ENCODE measurements around the gene RESF1.
A peak's percentile ranks its signal among the peaks of the same experiment; 100 is the strongest.

Gene RESF1

GRCh38 chr12:31959161-31959700, at the start of gene RESF1:
Gene RESF1, plus strand, starts transcription at chr12:31959415. Its CDS starts 21,541 bp downstream, at chr12:31980956.
- peak within 1 kb of the TSS; percentile 80 for H3K27ac ChIP-seq

DNA sequence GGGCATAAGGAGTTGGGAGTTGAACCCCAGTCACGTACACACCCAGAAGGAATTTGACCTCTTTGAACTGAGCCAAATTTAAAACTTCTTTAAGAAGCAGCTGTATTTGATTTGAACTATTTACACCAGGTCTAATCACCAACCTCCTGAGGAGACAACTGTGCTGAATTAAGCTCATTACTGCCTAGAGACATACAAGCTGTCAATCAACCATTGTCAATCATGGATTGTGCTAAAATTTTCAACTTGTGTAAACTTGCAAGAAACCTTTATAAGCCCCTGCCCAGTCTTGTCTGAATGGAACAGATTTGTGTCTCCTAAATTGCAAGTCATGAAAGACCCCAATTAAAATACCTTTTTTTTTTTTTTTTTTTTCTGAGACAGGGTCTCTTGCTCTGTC, 44.3 kb upstream of the RESF1 start:
- H3K27ac ChIP-seq: no peak overlapping the region
- TF ChIP-seq, protein P1, sequence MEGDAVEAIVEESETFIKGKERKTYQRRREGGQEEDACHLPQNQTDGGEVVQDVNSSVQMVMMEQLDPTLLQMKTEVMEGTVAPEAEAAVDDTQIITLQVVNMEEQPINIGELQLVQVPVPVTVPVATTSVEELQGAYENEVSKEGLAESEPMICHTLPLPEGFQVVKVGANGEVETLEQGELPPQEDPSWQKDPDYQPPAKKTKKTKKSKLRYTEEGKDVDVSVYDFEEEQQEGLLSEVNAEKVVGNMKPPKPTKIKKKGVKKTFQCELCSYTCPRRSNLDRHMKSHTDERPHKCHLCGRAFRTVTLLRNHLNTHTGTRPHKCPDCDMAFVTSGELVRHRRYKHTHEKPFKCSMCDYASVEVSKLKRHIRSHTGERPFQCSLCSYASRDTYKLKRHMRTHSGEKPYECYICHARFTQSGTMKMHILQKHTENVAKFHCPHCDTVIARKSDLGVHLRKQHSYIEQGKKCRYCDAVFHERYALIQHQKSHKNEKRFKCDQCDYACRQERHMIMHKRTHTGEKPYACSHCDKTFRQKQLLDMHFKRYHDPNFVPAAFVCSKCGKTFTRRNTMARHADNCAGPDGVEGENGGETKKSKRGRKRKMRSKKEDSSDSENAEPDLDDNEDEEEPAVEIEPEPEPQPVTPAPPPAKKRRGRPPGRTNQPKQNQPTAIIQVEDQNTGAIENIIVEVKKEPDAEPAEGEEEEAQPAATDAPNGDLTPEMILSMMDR (IDR thresholded peaks at IDR 0.05): no peak
- TF ChIP-seq ZFX (IDR thresholded peaks at IDR 0.05; ENCODE audit: borderline replicate concordance): no peak

More at GRCh38 chr12:31959161-31959700, at the start of gene RESF1:
- TF ChIP-seq, protein P1 (IDR thresholded peaks at IDR 0.05): no peak
- 0 out of 2 replicates have a peak, but pooled peaks have one; percentile 66 for TF ChIP-seq ZFX (IDR thresholded peaks at IDR 0.05; ENCODE audit: borderline replicate concordance)

GRCh38 chr12:31915446-31915845, 43.8 kb upstream of the RESF1 start:
- TF ChIP-seq, protein P1 (IDR thresholded peaks at IDR 0.05): no peak
- TF ChIP-seq ZFX (IDR thresholded peaks at IDR 0.05; ENCODE audit: borderline replicate concordance): no peak
- H3K27ac ChIP-seq: no peak overlapping the region

DNA sequence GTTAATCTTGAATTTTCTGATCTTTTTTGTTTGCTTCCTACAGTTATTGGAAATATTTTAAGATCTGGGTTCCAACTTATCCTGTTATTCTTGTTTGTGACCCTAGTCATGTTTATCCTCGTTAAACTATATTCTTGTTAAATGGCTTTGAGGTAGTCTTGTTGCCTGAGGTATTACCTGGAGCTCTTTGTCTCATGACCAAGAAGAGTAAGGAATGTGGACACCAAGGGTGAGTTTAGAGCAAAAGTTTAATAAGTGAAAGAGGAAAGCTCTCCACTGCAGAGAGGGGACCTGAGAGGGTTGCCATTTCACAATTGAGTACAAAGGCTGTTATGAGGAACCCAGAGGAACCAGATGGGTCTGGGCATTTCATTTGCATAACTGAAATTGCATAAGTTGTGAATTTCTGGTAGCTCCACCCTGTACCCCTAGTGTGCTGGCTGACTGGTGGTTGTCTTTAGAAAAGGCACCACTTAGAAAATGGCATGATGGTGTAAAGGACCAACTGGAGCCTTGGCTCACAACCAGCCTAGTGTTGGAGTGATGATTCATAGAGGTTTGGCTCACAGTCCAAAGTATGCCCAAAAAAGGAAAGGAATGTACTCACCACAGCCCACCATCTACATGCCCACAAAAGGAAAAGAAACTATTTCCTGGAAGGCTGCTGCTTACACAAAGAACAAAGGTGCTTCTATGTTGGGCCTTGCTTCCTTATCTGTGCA, 36.7 kb upstream of the RESF1 start:
- no peak overlapping the region for H3K27ac ChIP-seq
- no peak for TF ChIP-seq ZFX (IDR thresholded peaks at IDR 0.05; ENCODE audit: borderline replicate concordance)
- TF ChIP-seq, protein P1 (IDR thresholded peaks at IDR 0.05): no peak

- TF ChIP-seq ZFX (IDR thresholded peaks at IDR 0.05; ENCODE audit: borderline replicate concordance): no peak
- TF ChIP-seq, protein P1 (IDR thresholded peaks at IDR 0.05): no peak
- no peak overlapping the region for H3K27ac ChIP-seq
Observed at GRCh38 chr12:31923063-31923412, 36.2 kb upstream of the RESF1 start.

DNA sequence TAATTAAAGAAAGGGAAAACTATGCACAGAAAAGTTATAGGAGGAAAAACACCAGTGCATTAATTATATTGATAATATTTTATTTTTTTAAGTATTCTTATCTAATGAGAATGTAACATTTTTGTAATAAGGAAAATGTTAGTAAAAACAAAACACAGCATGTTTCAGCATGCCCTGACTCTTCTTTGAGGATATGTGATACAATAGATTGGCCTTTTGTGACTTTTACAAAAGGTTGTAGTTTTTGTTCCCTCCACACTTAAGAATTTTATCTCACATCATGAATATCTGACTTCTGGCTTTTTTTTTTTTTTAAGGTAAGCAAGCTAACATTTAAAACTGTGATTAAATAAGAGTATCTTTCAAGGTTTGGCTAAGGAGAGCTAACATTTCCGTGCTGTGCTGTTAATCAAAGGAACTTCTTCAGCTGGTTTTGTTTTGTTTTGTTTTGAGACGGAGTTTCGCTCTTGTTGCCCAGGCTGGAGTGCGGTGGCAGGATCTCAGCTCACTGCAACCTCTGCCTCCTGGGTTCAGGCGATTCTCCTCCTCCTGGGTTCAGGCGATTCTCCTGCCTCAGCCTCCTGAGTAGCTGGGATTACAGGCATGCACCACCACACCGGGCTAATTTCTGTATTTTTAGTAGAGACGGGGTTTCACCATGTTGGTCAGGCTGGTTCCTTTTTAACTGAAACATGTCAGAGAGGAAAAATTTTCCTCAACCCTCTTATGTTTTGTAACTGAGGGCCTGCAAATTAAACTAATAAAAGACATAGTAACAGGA, 30.8 kb upstream of the RESF1 start:
- H3K27ac ChIP-seq: no peak overlapping the region
- TF ChIP-seq, protein P1 (IDR thresholded peaks at IDR 0.05): no peak
- no peak for TF ChIP-seq ZFX (IDR thresholded peaks at IDR 0.05; ENCODE audit: borderline replicate concordance)
